SK-N-SH (cell line): ENCODE data around the gene CBLN1. TPM values are rescaled to one million over a fixed set of nuclear protein-coding genes. Genes with fewer than 3 reads are reported as not detected.

Experiments used
- CTCF ChIA-PET: fragments of 300-600, 350-600 bp; formaldehyde crosslinking; extraction: SDS; loops from one replicate; lab custom pipeline; 2021; lab: Yijun Ruan, JAX
- POLR2A ChIA-PET: fragments of 350-600 bp; sonication (Branson Sonifier 250); formaldehyde crosslinking; extraction: SDS; loops from one replicate; lab custom pipeline; 2020; ENCODE audit warnings: antibody characterized with exemption, inconsistent platforms; lab: Yijun Ruan, JAX
- DNase-seq: peaks from one replicate; pipeline ENCODE4 v3.0.0; 2012
- H2AFZ ChIP-seq: fragments of 200-600 bp; sonication (generic); 2 replicates; pipeline ENCODE4 v1.8.1; 2016; ENCODE audit warnings: antibody characterized with exemption, mild to moderate bottlenecking, low read depth
- H3F3A ChIP-seq: fragments of 200-600 bp; sonication (generic); replicated peaks from 2 replicates; pipeline ENCODE3; 2016; ENCODE audit warnings: antibody characterized with exemption, mild to moderate bottlenecking; ENCODE audit not compliant: insufficient read depth
- H3K27ac ChIP-seq, 2 experiments: fragments of 200-500 bp in 1 of 2; fragments of 200-600 bp in 1 of 2; sonication (Bioruptor generic) in 1 of 2; sonication (generic), shearing (Covaris generic) in 1 of 2; 2 replicates each; pipeline versions ENCODE4 v1.5.1 to v1.6.1; 2014 to 2016; ENCODE audit warnings: low read depth in 2 of 2, inconsistent platforms in 1 of 2, low read length in 1 of 2, mild to moderate bottlenecking in 1 of 2, mixed read lengths in 1 of 2
- H3K27me3 ChIP-seq: fragments of 200-600 bp; sonication (generic), shearing (Covaris generic); 2 replicates; pipeline ENCODE4 v1.6.1; 2016; ENCODE audit warnings: mixed run types; ENCODE audit not compliant: insufficient read depth
- H3K36me3 ChIP-seq, 2 experiments: fragments of 200-500 bp in 1 of 2; fragments of 200-600 bp in 1 of 2; sonication (Bioruptor generic) in 1 of 2; sonication (generic) in 1 of 2; replicated peaks in 1 of 2; 2 replicates each; pipeline versions ENCODE3 to v1.5.1; 2014 to 2016; ENCODE audit warnings: low read length in 1 of 2, mild to moderate bottlenecking in 1 of 2; ENCODE audit not compliant: insufficient read depth in 2 of 2, control insufficient read depth in 1 of 2
- H3K4me1 ChIP-seq, 2 experiments: fragments of 200-500 bp in 1 of 2; fragments of 200-600 bp in 1 of 2; sonication (Bioruptor generic) in 1 of 2; sonication (generic), shearing (Covaris generic) in 1 of 2; 2 replicates each; pipeline versions ENCODE4 v1.5.1 to v1.6.1; 2014 to 2016; ENCODE audit warnings: low read depth in 1 of 2, low read length in 1 of 2, mixed run types in 1 of 2; ENCODE audit not compliant: insufficient read depth in 2 of 2, control insufficient read depth in 1 of 2
- H3K4me2 ChIP-seq: fragments of 200-600 bp; sonication (generic), shearing (Covaris generic); 2 replicates; pipeline ENCODE4 v1.6.1; 2017; ENCODE audit warnings: mixed run types
- H3K4me3 ChIP-seq, 2 experiments: fragments of 200-500 bp in 1 of 2; fragments of 200-600 bp in 1 of 2; sonication (Bioruptor generic) in 1 of 2; sonication (generic), shearing (Covaris generic) in 1 of 2; 2 replicates each; pipeline versions ENCODE4 v1.5.1 to v1.8.1; 2014 to 2016; ENCODE audit warnings: low read depth in 2 of 2, inconsistent platforms in 1 of 2, low read length in 1 of 2, mild to moderate bottlenecking in 1 of 2, mixed read lengths in 1 of 2, moderate library complexity in 1 of 2
- H3K79me2 ChIP-seq: fragments of 200-600 bp; sonication (generic); 2 replicates; pipeline ENCODE4 v1.8.1; 2017; ENCODE audit warnings: mild to moderate bottlenecking; ENCODE audit not compliant: insufficient read depth
- H3K9ac ChIP-seq: fragments of 200-600 bp; sonication (generic); 2 replicates; pipeline ENCODE4 v1.6.1; 2017; ENCODE audit warnings: mixed run types
- H3K9me2 ChIP-seq: fragments of 200-600 bp; sonication (generic); 2 replicates; pipeline ENCODE4 v1.6.1; 2017; ENCODE audit warnings: mixed run types
- H3K9me3 ChIP-seq: fragments of 200-600 bp; sonication (generic); 2 replicates; pipeline ENCODE4 v1.6.1; 2017; ENCODE audit warnings: mixed run types, mild to moderate bottlenecking, moderate library complexity
- H4K20me1 ChIP-seq: fragments of 200-600 bp; sonication (generic); 2 replicates; pipeline ENCODE4 v1.6.1; 2017; ENCODE audit warnings: mild to moderate bottlenecking, mixed run types; ENCODE audit not compliant: insufficient read depth
- CHD2 ChIP-seq: fragments of 150-350 bp; IDR thresholded peaks from 2 replicates; pipeline ENCODE4 v1.6.1; 2018; ENCODE audit warnings: low read length; ENCODE audit not compliant: partially characterized antibody
- ELF1 ChIP-seq: IDR thresholded peaks from 2 replicates; pipeline ENCODE4 v1.4.0; 2012
- FOSL2 ChIP-seq: IDR thresholded peaks from 2 replicates; pipeline ENCODE4 v1.4.0; 2012; ENCODE audit warnings: low read depth, mild to moderate bottlenecking, moderate library complexity, borderline replicate concordance
- FOXJ3 ChIP-seq: sonication (generic); formaldehyde crosslinking; IDR thresholded peaks from 2 replicates; pipeline ENCODE4 v1.5.1; 2020; ENCODE audit warnings: mild to moderate bottlenecking, missing genetic modification reagents
- GABPA ChIP-seq: IDR thresholded peaks from 2 replicates; pipeline ENCODE4 v1.4.0; 2012; ENCODE audit warnings: low read depth, mild to moderate bottlenecking
- GATA2 ChIP-seq: sonication (generic); formaldehyde crosslinking; IDR thresholded peaks from 2 replicates; pipeline ENCODE4 v1.5.0; 2020; ENCODE audit warnings: mild to moderate bottlenecking, missing genetic modification reagents
- JUND ChIP-seq: IDR thresholded peaks from 2 replicates; pipeline ENCODE4 v1.4.0; 2012
- MEF2A ChIP-seq: IDR thresholded peaks from 2 replicates; pipeline ENCODE4 v1.4.0; 2012; ENCODE audit warnings: low read depth, borderline replicate concordance
- MXI1 ChIP-seq: IDR thresholded peaks from 2 replicates; pipeline ENCODE4 v1.6.1; 2012; ENCODE audit warnings: mild to moderate bottlenecking, low read depth, low read length, improper control_type of control experiment
- NFIC ChIP-seq: IDR thresholded peaks from 2 replicates; pipeline ENCODE4 v1.4.0; 2012; ENCODE audit warnings: borderline replicate concordance
- NRF1 ChIP-seq: IDR thresholded peaks from 2 replicates; pipeline ENCODE4 v1.6.1; 2012; ENCODE audit warnings: low read depth, mild to moderate bottlenecking, low read length
- POLR2AphosphoS5 ChIP-seq: IDR thresholded peaks from 2 replicates; pipeline ENCODE4 v1.6.1; 2012; ENCODE audit warnings: low read depth, low read length
- RAD21 ChIP-seq: IDR thresholded peaks from 2 replicates; pipeline ENCODE4 v1.6.1; 2012; ENCODE audit warnings: mild to moderate bottlenecking, low read length
- RCOR1 ChIP-seq: fragments of 150-350 bp; IDR thresholded peaks from 2 replicates; pipeline ENCODE4 v1.6.1; 2017; ENCODE audit warnings: antibody characterized with exemption, low read length
- RFX5 ChIP-seq: IDR thresholded peaks from 2 replicates; pipeline ENCODE4 v1.6.1; 2012; ENCODE audit warnings: mild to moderate bottlenecking, improper control_type of control experiment, low read length
- SMC3 ChIP-seq: IDR thresholded peaks from 2 replicates; pipeline ENCODE4 v1.6.1; 2012; ENCODE audit warnings: low read depth, low read length, improper control_type of control experiment
- TAF1 ChIP-seq: IDR thresholded peaks from 2 replicates; pipeline ENCODE4 v1.6.1; 2012; ENCODE audit warnings: low read depth, mild to moderate bottlenecking, low read length, moderate library complexity, borderline replicate concordance
- TCF12 ChIP-seq: IDR thresholded peaks from 2 replicates; pipeline ENCODE4 v1.4.0; 2012
- TEAD4 ChIP-seq: IDR thresholded peaks from 2 replicates; pipeline ENCODE4 v1.4.0; 2012; ENCODE audit warnings: mild to moderate bottlenecking, borderline replicate concordance; ENCODE audit not compliant: insufficient read depth
- YY1 ChIP-seq: IDR thresholded peaks from 2 replicates; pipeline ENCODE4 v1.4.0; 2012; ENCODE audit warnings: low read depth, mild to moderate bottlenecking
- WGBS: methylation state at CpG from one replicate; pipeline ENCODE4 v1.1.6; 2017; ENCODE audit warnings: low lambda C conversion rate; 5-methylcytosine and 5-hydroxymethylcytosine counted together
- polyA plus RNA-seq, 3 experiments: library from polyadenylated mRNA; depleted of rRNA; stranded (reverse); fragments of >200 nt; gene quantifications; 2 replicates each; pipeline ENCODE4 v1.2.3, GENCODE V29; 2012
- TF ChIP-seq, protein P1 (sequence below): IDR thresholded peaks from 2 replicates; pipeline ENCODE4; 2012
- TF ChIP-seq, protein P2 (sequence below): IDR thresholded peaks from 2 replicates; pipeline ENCODE4 v1.4.0; 2012; ENCODE audit warnings: low read depth, borderline replicate concordance
- TF ChIP-seq, protein P3 (sequence below): IDR thresholded peaks from 2 replicates; pipeline ENCODE4 v1.4.0; 2012; ENCODE audit warnings: low read depth
- TF ChIP-seq, protein P4 (sequence below): IDR thresholded peaks from 2 replicates; pipeline ENCODE4 v1.4.0; 2012; ENCODE audit warnings: low read depth, borderline replicate concordance

The CBLN1 gene
- polyA plus RNA-seq, 1 of the 3 experiments (the other 2 are of a cell fraction): not detected

DNA sequence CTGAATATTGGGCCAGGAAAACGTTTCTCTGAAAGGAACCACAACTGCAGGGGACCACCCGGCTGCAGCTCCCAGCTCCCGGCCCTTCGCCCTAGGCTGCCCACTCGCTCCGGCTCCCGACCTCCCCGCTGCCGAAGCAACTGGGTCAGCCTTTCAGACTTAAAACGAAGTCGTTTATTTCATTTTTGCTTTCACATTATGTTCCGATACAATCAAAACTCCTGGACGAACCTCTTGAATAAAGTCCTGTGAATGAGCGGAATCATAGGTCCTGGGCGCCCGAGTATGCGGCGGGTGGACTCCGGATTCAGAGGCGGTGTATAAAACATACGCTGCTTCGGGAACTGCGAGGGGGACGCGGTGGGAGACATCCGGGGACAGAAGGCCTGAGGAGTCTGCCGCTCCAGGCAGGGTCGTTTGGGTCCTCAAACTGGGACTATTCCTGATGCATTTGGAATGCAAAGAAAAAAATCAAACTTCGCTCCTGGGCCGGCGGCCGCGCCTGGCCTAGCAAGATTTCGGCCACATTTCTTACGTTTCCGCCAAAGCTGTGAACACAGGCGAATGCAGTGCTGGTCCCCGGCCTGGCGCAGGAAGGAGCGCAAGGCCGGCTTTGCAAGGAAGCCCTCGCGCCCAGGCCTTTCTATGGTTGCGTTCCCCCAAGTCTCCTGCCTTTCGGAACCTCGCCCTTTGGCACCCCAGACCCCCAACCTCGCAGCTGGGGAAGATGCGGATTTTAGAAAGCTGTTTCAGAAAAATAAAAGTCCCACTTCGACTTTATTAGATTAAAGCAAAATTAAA, 3.7 kb downstream of the CBLN1 start:
- no peak overlapping the region for H3K9ac ChIP-seq
- WGBS: 78% methylated on average over 49 of the region's 49 CpGs
- no peaks in the 10 kb centered on the region for H3K36me3 ChIP-seq
- H3F3A ChIP-seq: no peaks in the 10 kb centered on the region
- peaks cover 0 to 12% of the 10 kb centered on the region in 2 experiments; a peak in 2 of 4 replicates for H3K4me1 ChIP-seq
- H4K20me1 ChIP-seq: no peaks in the 10 kb centered on the region
- POLR2A ChIA-PET: no interaction called here
- no peak overlapping the region for H2AFZ ChIP-seq
- no peak for DNase-seq
- H3K9me3 ChIP-seq: no peaks in the 10 kb centered on the region
- TF ChIP-seq TCF12: no peak
- TF ChIP-seq, protein P1, sequence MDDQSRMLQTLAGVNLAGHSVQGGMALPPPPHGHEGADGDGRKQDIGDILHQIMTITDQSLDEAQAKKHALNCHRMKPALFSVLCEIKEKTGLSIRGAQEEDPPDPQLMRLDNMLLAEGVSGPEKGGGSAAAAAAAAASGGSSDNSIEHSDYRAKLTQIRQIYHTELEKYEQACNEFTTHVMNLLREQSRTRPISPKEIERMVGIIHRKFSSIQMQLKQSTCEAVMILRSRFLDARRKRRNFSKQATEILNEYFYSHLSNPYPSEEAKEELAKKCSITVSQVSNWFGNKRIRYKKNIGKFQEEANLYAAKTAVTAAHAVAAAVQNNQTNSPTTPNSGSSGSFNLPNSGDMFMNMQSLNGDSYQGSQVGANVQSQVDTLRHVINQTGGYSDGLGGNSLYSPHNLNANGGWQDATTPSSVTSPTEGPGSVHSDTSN: no peak
- TF ChIP-seq YY1: no peak
- no peak for TF ChIP-seq TEAD4
- no peak for TF ChIP-seq ELF1
- TF ChIP-seq, protein P2, sequence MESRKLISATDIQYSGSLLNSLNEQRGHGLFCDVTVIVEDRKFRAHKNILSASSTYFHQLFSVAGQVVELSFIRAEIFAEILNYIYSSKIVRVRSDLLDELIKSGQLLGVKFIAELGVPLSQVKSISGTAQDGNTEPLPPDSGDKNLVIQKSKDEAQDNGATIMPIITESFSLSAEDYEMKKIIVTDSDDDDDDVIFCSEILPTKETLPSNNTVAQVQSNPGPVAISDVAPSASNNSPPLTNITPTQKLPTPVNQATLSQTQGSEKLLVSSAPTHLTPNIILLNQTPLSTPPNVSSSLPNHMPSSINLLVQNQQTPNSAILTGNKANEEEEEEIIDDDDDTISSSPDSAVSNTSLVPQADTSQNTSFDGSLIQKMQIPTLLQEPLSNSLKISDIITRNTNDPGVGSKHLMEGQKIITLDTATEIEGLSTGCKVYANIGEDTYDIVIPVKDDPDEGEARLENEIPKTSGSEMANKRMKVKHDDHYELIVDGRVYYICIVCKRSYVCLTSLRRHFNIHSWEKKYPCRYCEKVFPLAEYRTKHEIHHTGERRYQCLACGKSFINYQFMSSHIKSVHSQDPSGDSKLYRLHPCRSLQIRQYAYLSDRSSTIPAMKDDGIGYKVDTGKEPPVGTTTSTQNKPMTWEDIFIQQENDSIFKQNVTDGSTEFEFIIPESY: no peak
- no peak for TF ChIP-seq GABPA
- TF ChIP-seq NFIC: no peak
- TF ChIP-seq, all 33 proteins: peak for 0
- Histone ChIP-seq H3K4me2 (no peak overlapping the region), H3K9me2 (no peaks in the 10 kb centered on the region), H3K27me3 (peaks cover 28% of the 10 kb centered on the region), H3K27ac (no peak overlapping the region), H3K79me2 (no peaks in the 10 kb centered on the region), H3K4me3 (no peak overlapping the region)
- CTCF ChIA-PET: interaction anchor here (2.1 kb wide), 1 partner anchor 10 kb away, joined by 8 read pairs; no protein-coding TSS in a partner anchor

DNA sequence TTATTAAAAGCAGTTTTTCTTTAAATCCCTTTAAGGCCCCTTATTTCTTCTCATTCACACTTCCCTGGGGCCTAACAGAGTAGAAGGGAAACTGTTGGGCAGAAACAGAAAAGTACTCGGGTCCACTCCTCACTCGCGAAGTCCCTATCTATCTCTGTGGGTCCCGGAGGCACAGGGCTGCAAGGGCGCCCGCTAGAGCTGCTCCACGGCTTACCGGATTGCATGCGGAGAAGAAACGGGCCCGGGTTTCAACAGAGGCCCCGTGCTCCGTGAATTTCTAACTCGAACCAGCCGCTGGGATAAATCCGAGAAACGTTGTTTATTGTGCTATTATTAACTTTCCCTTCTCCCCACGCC, 4.3 kb downstream of the CBLN1 start:
- H3K36me3 ChIP-seq: no peaks in the 10 kb centered on the region
- no peak for DNase-seq
- no peaks in the 10 kb centered on the region for H3K9me2 ChIP-seq
- POLR2A ChIA-PET: no interaction called here
- H3K4me2 ChIP-seq: no peak overlapping the region
- WGBS: 51% methylated on average over 18 of the region's 18 CpGs
- peaks cover 22% of the 10 kb centered on the region for H3K27me3 ChIP-seq
- no peaks in the 10 kb centered on the region for H3K79me2 ChIP-seq
- no peaks in the 10 kb centered on the region for H3K9me3 ChIP-seq
- no peaks in the 10 kb centered on the region for H4K20me1 ChIP-seq
- CTCF ChIA-PET: interaction anchor here (2.1 kb wide), 1 partner anchor 9 kb away, joined by 8 read pairs; no protein-coding TSS in a partner anchor
- TF ChIP-seq SMC3 (no peak), MEF2A (no peak), NRF1 (no peak), FOXJ3 (CRISPR knock-in tag) (no peak), GATA2 (CRISPR knock-in tag) (no peak), RAD21 (no peak), RCOR1 (no peak), POLR2AphosphoS5 (no peak), TAF1 (no peak), ELF1 (no peak), JUND (no peak), TEAD4 (no peak), FOSL2 (no peak), RFX5 (no peak), CHD2 (no peak), MXI1 (no peak)
- TF ChIP-seq, protein P1: no peak
- TF ChIP-seq, protein P3, sequence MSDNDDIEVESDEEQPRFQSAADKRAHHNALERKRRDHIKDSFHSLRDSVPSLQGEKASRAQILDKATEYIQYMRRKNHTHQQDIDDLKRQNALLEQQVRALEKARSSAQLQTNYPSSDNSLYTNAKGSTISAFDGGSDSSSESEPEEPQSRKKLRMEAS: no peak
- TF ChIP-seq, protein P4, sequence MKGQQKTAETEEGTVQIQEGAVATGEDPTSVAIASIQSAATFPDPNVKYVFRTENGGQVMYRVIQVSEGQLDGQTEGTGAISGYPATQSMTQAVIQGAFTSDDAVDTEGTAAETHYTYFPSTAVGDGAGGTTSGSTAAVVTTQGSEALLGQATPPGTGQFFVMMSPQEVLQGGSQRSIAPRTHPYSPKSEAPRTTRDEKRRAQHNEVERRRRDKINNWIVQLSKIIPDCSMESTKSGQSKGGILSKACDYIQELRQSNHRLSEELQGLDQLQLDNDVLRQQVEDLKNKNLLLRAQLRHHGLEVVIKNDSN: no peak
- H3F3A ChIP-seq: no peaks in the 10 kb centered on the region
- H3K9ac ChIP-seq: no peak overlapping the region
- no peak overlapping the region for H2AFZ ChIP-seq
- peaks cover 0 to 6% of the 10 kb centered on the region in 2 experiments; a peak in 1 of 4 replicates for H3K4me1 ChIP-seq
- H3K27ac ChIP-seq: no peak overlapping the region
- H3K4me3 ChIP-seq: no peak overlapping the region
